ENCODE results near the gene SAMD14.

SAMD14 gene

DNA sequence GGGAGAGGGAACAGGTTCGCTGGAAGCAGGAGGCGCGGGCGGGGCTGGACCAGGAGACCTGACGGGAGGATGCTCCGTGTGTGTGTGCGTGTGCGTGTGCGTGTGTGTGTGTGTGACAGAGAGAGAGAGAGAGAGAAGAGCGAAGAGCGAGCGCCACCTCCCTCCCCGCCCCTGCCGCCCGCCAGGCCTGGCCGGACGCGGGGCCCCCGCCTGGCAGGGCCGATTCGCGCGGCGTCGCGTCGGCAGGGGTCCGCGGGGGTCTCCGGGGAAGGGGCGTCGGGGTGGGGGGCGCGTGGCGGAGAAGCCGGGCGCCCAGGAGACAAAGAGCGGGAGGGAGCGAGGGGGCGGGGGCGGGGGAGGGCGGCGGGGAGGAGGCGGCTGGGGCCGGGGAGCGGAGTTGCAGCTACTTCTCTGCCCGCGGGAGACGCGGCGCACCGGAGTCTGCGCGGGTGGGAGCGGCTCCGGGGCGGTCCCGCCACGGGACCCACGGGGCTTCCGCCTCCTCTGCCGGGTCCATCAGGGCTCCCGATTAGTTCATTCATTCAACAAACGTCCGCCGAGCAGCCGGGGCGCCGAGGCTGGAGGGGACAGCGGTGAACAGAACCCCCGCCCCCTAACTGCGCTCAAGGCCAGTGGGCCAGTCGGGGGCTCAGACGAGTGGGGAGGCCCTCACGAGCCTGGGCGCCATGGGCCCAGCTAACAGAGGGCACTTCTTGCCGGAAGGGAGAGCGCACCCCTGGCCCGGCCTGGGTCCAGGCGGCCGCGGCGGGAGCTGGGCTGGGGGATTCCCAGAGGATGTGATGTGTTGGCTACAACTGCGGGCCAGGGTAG, at the start of gene SAMD14:
TSS of gene SAMD14 (minus strand) at position 433 of the 831 bp plus-strand sequence. CDS start 5,201 bp downstream, outside the sequence.
- peak; percentile 5 for DNase-seq

DNA sequence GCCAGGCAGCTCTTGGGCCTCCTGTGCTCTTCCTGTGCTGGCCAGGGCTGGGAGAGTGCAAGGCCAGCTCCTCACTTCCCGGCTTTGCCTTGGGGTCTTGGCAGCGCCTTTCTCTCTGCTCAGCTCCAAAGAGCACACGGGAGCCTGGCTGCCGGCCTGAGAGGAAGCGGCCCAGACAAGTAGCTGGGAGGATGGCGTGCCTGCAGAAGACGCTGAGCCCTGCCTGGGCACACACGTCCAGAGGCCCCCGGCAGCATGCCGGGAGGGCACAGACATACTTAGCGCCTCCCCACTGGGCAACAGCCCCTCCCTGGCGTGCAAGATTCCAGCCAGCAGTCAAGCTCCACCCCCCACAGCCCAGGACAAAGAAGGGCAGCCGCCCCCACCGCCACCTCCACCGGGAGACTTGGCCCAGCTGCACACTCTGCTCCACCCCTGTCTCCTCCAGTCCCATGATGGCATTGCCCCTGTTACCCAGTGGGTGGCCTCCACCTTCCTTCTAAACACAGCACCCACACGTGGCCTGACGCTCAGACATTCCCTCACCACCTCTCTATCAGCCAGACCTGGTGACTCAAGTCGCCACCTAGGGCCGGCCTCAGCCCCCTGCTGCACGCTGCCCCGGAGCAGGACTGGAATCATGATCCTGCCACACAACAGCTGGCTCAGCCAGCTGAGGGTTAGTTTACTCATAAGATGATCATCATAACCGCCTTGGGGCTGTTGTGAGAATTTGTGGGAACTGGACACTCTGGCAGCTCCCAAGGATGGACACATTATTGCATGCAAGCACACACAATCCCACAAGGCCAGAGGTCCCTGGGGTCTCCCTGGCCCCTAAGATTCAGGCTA, 48.2 kb upstream of the SAMD14 start:
- DNase-seq, result no peak

DNA sequence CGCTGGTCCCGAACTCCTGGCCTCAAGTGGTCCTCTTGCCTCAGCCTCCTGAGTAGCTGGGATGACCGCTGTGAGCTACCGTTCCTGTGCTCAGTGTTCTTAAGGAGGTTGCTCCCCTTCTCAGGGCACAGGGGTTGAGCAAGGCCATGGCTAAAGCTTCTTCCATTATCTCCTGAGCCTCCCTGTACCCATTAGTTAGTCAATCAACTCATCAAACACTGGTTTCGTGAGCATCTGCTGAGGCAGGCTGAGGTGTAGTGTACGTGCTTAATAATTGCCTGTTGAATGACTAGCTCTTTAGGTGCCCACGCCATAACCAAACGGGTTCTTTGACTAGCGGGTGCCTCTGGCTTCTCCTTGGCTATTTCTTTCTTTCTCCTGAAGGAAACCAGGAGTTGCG, 47.5 kb upstream of the SAMD14 start:
- no peak for DNase-seq

DNA sequence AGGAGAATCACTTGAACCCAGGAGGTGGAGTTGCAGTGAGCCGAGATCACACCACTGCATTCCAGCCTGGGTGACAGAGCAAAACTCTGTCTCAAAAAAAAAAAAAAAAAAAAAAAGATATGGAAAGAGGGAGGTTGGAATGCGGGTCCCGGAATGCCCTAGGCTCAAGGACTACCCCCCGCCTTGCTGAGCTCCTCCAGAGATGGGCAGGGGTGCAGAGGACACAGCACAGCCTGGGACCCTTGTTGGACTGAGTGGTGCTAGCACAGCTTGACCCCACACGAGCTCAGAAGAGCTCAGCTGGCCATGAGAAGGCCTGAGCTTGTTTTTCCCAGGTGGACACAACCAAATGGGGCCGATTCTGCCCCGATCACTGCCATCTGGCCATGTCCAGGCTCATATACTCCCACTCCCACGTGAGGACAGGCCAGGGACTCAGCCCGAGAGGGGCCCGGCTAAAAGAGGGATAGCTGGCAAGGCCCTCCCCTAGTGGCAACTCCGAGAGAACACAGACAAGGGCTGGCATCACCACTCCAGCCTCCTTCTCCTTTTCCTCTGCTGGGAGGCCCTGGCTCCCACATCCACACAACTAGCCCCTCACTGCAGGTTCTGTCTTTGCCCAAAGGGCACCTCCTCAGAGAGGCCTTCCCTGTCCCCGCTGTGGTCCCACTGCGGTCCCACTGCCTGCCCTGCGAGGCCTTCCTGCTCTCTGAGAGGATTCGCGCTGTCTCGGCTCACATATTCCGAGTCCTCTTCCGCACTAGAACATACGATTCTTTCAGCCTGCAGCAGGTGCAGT, 46.8 kb upstream of the SAMD14 start:
- no peak for DNase-seq

DNA sequence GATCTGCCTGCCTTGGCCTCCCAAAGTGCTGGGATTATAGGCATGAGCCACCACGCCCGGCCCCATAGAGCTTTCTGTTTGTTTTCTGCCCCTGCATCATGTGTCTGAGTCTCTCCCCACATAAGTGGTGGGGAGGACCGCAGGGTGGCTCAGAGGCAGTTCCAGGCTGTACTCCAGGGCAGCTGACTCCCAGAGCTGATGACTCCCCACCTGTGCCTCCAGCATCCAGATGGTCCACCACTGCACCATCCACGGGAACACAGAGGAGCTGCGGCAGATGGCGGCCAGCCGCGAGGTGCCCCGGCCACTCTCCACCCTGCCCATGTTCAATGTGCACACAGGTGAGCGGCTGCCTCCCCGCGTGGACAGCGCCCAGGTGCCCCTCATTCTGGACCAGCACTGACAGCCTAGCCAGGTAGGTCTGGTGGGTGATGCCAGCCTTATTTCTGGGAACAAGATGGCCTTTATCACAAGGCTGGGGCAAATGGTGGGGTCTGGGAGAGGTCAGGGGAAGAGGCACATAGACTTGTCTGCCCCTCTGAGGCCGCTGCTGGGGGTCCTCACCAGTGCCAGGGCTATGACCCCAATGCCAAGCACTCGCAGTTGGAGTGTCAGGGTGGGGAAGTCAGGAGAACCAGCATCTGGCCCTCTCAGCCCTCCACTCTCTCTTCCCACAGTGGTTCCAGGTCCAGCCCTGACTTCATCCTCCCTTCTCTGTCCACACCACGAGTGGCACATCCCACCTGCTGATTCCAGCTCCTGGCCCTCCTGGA, 45.3 kb upstream of the SAMD14 start:
- DNase-seq, result no peak

DNA sequence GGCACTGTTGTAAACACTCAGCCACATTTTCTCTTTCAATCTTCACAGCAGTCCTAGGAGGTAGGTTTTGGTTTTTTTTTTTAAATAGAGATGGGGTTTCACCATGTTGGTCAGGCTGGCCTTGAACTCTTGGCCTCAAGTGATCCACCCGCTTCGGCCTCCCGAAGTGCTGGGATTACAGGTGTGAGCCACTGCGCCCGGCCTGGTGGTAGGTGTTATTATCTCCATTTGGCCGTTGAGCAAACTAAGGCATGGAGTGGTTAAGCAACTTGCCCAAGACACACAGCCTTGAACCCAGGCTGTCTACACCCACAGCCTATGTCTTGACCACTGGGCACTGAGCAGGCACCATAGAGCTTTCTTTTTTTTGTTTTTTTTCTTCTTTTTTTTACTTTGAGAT, 44.5 kb upstream of the SAMD14 start:
- DNase-seq, result no peak

DNA sequence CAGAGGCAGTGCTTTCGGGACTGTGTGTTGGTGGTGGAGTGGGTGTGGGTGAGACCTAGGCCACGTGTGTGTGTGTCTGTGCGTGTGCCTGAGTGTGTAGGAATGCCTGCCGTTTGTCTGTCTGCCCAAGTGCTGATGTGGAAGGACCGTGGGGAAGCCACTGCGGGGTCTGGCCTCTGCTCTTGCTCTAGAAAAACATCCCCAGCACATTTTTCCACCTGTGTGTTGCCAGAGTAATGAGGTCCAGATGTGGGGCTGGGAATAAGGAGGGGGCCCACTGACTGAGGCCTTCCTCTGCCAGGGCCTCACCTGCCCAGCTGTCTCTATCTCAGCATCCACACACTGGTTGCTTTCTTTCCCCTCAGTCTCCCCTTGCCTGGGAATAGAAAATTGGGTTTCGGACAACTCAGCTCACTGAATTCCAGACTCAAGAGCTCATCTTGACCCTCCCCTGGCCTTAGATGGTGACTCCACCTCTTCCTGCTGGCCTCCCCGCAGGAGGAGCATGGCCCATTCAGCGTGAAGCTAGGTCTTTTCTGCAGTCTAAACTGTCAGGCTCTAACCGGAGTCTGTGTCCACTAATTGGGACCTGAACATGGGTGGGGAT, 43.5 kb upstream of the SAMD14 start:
- no peak for DNase-seq

DNA sequence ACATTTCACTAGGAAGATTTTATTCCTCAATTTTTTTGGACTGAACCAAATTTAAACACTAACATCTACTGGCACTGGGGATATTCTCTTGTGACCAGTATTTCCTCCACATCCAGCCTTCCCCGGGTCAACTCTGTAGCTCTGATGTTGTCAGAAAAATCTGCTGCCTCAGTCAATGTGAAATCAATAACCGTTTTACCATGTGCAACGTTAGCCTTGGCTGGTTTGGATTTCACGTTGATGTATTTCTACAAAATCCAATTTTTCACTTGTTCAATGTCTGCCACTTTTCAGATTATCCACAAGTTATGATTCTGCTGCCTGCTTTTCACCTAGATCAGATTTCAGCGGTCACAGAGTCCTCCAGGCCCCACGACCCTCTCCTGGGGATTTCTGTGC, 43.0 kb upstream of the SAMD14 start:
- no peak for DNase-seq

DNA sequence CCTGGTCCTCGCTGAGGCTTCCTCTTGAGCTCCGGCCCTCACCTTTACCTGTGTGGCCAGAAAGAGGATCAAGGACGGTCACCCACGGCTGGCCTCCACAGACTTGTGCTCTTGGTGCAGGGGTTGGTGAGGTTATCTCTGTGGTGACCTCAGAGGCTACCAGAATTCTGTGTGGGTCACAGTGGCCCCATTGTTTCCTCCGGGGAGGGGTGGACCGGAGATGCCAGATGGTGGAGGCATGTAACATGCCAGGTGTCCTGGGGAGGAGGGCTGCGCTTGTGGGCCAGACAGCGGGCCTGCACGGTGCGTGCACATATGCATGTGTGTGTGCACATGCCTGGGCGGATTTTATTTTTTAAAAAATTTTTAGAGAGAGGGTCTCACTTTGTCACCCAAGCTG, 42.2 kb upstream of the SAMD14 start:
- DNase-seq, result no peak

DNA sequence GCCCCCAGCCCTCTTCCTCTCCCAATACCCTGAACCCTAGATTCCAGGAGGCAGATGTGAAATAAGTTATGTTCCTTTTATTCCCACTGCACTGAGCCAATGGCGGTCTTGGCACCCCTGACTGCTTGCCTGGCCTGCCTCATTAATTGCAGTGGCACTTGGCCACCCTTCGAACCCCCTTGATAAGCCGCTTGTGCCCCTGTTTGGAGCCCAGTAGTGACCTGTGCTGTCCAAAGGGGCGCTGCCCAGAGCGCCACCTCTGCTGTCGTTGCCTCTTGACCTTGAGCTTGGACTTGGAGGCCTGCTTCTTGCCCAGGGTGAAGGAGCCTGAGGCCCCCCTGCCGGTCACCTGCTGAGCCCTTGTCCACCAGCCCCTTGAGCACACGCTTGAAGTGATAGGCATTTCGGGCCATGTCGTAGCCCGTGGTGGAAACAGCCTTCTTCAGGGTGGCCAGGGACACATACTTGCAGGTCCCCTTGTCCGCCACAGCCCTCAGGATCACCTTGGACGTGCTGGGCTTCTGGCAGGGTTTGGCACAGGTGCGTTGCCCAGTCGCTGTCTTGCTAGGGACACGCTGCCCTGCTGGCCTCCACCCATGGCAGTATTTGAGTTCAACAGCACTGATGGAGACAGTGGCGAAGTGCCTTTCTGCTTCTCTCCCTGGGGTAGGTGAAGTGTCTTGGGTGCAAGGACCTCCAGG, 41.6 kb upstream of the SAMD14 start:
- no peak for DNase-seq

DNA sequence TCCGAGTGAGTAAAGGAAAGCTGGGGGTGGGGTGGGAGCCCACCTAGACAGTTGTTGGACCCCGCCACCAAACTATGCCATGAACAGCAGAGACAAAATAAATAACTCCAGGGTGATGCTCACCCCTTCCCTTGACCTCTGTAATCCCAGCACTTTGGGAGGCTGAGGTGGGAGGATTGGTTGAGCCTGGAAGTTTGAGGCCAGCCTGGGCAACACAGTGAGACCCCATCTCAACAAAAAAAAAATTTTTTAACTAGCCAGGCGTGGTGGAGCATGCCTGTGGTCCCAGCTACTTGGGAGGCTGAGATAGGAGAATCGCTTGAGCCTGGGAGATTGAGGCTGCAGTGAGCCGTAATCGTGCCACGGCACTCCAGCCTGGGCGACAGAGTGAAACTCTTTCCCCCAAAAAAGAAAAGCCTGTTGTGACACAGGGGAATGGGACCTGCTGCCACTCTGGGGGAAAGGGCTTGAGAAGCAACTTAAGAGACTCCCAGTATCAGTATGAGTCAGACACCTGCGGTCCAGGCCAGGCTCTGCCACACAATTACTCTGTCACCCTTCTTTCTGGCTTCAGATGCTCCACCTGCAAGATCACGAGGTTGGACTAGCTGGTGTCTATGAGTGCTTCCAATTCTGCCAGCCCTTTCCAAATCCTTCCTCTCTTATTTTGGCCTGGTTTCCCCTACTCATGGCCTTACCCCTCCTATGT, 40.9 kb upstream of the SAMD14 start:
- DNase-seq, result no peak

DNA sequence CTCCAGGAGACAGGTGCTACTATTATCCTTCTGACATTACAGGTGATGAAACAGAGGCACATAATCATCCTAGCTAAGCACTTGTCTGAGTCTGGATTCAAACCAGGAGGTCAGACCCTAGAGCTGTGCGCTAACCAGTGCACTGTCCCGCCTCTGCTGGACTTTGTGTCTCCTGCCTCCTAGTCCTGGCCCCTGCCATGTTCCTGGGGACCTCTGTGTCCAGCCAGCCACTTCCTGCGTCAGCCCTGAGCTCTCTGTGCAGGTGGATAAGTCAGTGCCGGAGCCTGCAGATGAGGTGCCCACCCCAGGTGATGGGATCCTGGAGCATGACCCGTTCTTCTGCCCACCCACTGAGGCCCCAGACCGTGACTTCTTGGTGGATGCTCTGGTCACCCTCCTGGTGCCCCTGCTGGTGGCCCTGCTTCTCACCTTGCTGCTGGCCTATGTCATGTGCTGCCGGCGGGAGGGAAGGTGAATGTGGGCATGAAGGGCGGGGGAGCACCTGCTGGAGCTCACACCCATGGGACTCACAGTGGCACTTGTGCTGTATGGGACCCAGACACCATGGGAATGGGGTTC, 40.0 kb upstream of the SAMD14 start:
- no peak for DNase-seq

DNA sequence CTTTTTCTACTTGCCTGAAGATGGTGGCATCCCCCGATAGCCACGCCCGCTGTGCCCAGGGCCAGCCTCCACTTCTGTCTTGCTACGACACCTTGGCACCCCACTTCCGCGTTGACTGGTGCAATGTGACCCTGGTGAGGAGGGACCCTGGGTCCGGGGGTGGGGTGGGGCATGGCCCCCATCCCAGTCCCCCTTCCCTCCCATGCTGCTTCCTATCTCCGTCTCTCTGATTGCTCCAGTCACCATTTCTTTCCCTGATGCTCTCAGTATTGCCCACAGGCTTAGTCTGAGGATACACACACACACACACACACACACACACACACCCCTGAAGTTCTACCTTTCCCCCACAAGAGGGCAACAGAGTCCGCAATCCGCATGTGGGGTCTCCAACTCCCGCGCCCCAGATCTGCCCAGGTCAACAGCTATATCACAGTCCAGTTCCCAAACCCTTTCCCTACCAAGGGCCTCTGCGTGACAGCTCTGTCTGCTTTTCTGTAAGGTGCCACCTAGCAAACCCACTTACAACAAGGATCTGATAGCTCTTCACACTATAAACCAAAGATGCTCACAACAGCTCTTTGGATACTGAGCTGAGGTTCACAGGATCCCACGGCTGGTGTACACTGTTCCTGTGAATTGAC, 39.3 kb upstream of the SAMD14 start:
- peak; percentile 48 for DNase-seq

DNA sequence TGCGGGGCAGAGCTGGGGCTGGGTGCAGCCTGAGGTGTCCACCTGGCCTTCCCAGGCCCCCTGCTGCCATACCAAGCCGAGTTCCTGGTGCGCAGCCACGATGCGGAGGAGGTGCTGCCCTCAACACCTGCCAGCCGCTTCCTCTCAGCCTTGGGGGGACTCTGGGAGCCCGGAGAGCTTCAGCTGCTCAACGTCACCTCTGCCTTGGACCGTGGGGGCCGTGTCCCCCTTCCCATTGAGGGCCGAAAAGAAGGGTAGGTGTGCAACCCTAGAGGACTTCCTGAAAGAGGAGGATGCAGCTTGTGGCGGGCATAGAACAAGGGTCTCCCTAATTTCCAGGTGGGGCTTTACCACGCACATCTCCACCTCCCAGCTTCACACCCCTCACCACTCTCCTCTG, 38.4 kb upstream of the SAMD14 start:
- no peak for DNase-seq

DNA sequence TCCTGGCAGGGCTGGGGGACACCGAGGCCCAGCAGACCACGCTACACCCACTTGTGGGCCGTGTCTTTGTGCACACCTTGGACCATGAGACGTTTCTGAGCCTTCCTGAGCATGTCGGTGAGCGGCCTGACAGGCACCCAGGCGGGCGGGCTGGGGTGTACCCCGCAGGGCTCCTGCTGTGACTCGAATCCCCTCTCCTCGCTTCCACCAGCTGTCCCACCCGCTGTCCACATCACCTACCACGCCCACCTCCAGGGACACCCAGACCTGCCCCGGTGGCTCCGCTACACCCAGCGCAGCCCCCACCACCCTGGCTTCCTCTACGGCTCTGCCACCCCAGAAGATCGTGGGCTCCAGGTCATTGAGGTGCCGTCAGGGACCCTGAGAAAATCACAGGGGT, 37.4 kb upstream of the SAMD14 start:
- DNase-seq, result no peak

DNA sequence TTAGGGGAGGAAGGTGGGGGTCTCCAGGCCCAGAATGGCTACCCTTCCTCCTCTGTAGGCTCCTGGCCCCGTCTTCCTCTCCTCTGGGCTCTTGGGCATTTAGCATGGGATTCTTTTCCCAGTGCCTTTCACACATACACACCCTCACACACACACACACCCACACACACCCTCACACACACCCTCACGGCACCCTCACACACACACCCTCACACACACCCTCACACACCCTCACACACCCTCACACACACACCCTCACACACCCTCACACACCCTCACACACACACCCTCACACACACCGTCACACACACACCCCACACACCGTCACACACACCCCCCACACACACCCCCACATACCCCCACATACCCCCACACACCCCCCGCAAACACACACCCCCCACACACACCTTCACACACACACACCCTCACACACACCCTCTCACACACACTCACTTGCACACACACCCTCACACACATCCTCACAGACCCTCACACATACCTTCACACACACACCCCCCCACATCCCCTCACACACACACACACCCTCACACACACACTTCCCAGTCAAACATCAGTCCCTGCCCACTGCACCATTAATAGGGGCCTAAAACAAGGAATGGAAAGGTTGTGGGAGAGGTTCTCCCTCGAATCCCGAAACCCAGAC, 36.7 kb upstream of the SAMD14 start:
- no peak for DNase-seq

DNA sequence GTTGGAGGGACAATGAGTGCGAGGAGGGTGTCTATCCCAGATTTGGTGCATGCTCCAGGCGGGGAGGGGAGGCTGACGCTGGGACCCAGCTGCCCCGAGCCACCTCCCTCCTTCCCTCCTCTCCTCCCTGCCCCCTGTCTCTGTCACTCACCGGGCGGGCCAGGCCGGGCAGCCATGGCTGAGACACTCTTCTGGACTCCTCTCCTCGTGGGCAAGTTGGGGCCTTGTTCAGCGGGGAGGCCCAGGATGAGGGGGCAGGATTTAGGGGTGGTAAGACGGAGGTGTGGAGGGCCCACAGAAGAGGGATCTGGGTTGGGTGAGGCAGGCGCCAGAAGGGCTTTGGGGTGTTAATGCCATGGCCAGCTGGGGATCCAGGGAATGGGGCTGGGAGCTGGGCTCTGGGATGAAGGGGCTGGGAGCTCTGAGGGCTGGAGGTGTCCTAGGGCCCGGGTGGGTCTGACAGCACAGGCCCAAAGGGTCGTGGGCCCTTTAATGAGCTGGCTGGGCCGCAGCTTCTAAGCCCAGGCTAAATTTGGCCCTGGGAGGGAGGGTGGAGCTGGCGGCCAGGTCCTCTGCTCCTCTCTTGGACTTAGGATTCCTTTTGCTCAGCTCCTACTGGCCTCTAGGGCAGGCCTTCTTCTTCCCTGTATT, 36.0 kb upstream of the SAMD14 start, which contains the start of gene SGCA:
TSS of gene SGCA (plus strand) at position 139 of the 651 bp plus-strand sequence. CDS start at position 175, 36 bp downstream.
- DNase-seq, result no peak

DNA sequence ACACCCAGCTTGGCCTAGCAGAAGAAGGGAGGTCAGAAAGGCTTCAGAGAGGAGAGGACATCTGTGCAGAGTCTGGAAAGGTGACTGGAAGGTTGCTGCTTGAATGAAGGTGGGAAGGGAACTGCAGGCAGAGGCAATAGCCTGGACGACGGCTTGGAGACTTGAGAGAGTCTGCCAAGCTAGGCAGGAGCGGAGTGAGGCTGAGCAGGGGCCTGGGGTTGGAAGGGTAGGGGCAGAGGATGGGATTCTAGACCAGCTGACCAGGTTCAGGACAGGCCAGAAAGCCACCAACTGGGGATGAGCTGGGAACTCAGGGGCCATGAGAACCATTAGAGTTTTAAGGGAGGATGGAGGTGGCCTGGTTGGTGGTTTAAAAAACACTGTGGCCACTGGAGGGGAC, 35.5 kb upstream of the SAMD14 start:
- no peak for DNase-seq

DNA sequence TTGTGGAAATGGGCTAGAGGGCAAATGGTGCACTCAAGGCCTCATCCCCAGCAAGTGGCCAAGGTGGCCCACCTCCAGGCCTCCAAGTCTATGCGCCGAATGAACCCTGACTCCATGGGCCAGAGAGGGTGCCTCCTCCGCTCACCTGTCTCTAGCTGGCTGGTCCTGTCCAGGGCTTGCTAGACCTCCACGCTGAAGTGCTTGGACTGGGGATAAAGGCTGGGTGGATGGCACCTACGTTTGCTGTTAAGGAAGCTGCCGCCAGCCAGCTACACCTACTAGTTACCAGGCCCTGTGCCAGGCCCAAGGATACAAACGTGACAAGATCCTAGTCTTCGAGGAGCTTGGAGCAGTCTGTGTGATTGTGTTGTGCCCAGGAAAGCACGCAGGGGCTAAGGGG, 35.1 kb upstream of the SAMD14 start:
- DNase-seq, result no peak

All from NCI-H1105 treated with DMSO at 0.1 percent for 48 hours (cell line).